ELR (cell line): ENCODE data around the gene PAX3.
A peak's percentile ranks its signal among the peaks of the same experiment; 100 is the strongest.

Experiments
- DNase-seq: peaks from one replicate; pipeline ENCODE4 v3.0.0-alpha.2; 2015; ENCODE audit warnings: low read depth

PAX3 gene

GRCh38 chr2:222269132-222269531 is 29.7 kb downstream of the PAX3 start:
- no peak for DNase-seq

- no peak for DNase-seq
Observed at GRCh38 chr2:222268311-222268990, 30.3 kb downstream of the PAX3 start.

DNA sequence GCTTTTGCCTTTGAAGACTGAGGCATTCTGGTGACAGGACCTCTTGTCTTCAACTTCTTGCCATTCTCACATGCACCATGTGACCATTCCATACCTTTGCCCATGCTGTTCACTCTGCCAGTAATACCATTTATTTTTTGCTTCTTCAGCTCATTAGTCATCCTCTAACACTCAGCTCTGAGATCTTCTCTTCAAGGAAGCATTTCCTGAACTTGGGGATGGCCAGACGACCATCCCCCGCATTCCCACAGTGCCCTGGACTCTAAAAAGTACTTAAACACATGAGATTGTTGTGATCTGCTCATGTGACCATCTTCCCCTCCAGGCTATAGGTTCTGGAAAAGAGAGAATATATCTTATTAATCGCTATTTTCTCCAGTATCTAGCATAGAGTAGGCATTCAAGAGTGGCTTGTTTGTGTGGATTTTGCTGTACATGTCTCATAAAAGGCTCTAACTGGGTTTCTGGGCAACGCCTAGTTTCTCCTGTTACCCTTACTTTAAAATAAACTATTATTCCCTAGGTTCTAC is 33.9 kb downstream of the PAX3 start:
- DNase-seq: peak; percentile 65

GRCh38 chr2:222261504-222261903 is 37.3 kb downstream of the PAX3 start:
- peak; percentile 46 for DNase-seq

DNA sequence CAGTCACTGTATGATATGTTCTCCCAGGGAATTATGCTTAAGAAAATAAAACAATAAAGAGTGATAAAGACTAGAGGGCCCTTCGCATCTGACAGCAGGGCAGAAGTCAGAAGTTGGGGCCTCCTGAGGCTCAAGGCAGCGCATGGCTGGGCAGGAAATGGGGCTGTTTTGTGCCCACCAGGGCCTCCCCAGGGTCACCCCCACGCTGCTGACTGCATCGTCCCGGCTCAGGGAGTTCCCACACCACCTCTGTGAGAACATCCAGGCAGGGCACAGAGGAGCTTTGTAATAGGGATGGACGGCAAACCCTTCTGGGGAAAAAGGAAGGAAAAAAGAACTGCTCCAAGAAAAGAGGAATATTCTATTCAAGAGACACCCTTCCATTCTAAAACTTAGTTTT is 41.2 kb downstream of the PAX3 start:
- no peak for DNase-seq

- DNase-seq: no peak
Observed at GRCh38 chr2:222256250-222256649, 42.5 kb downstream of the PAX3 start.

DNA sequence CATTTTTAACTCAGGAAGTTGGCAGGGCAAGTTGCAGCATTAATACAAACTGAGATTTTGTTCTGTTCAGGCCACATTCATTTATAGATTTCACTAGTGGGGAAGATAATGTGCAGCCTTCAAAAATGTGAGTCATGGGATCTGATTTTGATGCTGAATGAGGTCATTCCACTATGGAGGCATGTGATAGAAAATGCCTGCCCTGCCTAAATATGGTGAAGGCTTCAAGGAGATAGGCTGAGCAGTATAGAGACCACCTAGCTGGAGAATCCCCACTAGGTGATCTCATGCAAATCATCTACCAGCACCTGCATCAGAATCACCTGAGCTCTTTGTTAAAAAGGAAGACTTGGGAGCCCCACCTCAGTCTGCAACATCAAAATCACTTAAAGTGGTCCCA is 43.7 kb downstream of the PAX3 start:
- DNase-seq: peak; percentile 23

GRCh38 chr2:222250313-222250712 is 48.5 kb downstream of the PAX3 start:
- no peak for DNase-seq

- no peak for DNase-seq
Observed at GRCh38 chr2:222249444-222249843, 49.4 kb downstream of the PAX3 start.

DNA sequence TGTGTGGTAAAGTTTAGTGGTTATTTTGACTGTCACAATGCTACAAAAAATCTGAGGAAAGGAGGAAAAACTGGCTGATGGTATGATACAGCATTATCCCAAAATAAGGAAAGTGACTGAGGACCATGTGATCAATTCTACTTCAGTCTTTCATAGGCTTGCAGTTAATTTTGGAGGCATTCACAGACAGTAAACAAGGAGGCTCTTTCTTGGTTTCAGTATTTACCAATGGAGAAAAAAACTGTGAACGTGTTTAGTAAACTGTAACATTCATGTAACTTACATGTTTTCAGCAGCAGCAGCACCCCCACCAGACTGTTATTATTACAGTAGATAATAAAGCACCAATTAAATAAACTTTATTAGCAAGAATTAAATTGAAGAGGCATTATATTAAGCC is 50.0 kb downstream of the PAX3 start:
- DNase-seq: no peak

- no peak for DNase-seq
Observed at GRCh38 chr2:222248256-222248655, 50.5 kb downstream of the PAX3 start.

DNA sequence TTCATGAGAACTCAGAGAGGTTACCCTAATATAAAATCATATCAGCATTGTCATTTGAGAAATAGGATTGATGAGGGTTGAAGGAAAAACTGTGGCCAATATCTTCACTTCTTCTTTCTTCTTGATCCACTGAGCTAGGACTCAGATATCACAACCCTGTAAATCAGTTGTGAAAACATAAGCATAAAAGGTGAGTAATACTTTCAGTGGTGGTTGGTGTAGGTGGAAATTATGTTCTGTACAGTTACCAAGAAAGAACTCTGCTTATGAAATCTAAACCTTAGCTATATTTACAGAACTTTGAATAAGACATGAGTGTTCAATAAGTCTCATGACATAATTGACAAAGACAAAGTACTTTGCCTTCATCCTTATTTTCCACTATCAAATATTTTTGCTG is 56.3 kb downstream of the PAX3 start:
- no peak for DNase-seq

DNA sequence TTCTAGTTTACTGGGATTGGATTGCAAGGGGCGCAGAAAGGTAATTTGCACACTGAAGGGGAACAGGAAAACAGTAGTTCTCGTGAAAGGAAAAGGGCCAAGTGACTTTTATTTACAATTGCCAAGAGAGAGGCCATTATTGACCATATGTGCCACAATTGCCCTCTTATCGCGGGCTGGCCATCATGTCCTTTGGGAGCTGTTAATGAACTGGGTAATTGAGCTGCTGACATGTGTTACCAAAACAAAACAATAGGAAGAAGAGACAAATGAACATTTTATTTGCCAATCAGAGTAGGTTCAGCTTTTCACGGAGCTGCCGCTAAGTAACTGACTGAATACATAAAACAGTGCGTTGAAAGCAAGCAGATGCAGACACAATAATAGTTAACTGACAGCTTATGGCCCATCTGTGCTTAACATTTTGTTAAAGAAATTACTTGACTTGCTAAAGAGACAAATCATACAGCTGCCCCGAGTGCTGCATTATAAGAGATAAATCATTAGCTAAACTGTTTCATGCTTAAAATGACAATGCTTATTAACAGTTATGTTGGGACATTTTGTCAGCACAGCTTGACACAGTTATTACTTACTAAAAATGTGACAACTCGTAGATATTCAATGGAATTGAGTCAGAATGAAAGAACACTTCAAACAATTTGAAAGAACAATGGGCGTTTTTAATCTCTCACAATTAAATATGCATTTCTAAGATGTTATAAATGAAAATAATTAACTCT is 57.5 kb downstream of the PAX3 start:
- no peak for DNase-seq

GRCh38 chr2:222240676-222241049 is 58.1 kb downstream of the PAX3 start:
- DNase-seq: no peak

GRCh38 chr2:222239945-222240675 is 58.7 kb downstream of the PAX3 start:
- DNase-seq: no peak

GRCh38 chr2:222239091-222239490 is 59.7 kb downstream of the PAX3 start:
- DNase-seq: no peak

- DNase-seq: no peak
Observed at GRCh38 chr2:222238072-222238471, 60.7 kb downstream of the PAX3 start.

GRCh38 chr2:222232839-222233238 is 66.0 kb downstream of the PAX3 start:
- DNase-seq: no peak

- DNase-seq: no peak
Observed at GRCh38 chr2:222232372-222232771, 66.4 kb downstream of the PAX3 start.

DNA sequence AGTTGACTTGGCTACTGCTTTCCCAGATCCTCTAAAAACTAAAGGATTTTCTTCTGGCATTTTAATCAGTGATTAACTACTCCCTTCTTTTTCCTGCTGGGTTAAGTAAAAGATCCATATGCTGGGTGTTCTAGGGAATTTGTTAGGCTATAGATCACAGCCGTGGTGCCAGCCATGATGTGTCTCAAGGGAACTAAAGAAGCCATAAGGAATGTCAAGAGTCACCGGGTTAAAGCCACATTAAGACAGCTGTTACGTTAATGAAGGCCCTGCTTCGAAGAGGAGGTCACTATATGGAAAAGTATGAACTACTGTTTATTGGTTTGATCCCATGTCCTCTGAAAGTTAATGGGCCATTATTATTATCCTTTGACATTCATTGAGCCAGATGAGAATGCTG is 70.7 kb downstream of the PAX3 start:
- DNase-seq: no peak

DNA sequence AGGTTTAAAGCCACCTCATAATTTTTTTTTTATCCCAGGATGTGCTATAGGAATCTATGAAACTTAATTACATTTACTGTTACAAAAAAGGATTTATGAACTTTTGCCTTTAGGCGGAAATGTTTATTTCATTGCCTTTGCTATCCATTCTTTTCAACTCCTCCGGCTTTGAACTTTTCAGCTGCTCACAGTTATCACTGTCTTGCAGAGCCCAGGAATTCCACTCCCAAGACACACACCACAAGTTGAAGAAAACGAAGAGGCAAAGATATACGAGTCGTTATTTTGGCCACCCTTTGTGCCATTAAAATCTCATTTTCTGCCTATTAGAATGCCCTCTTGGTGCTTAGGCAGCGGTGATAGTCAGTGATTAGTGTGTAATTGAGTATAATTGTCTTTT is 80.0 kb downstream of the PAX3 start:
- DNase-seq: no peak

- no peak for DNase-seq
Observed at GRCh38 chr2:222217712-222218111, 81.1 kb downstream of the PAX3 start.

- DNase-seq: no peak
Observed at GRCh38 chr2:222214885-222215284, 83.9 kb downstream of the PAX3 start.
